Spleen (tissue), 11 donors: ENCODE measurements around the gene SRCIN1. TPM values are rescaled to one million over a fixed set of nuclear protein-coding genes. Genes with fewer than 3 reads are reported as not detected.
A peak's percentile ranks its signal among the peaks of the same experiment; 100 is the strongest.

ENCODE experiments used
- DNase-seq: peaks from one replicate; pipeline ENCODE4 v3.0.0-alpha.2; 2020
- H3K27ac ChIP-seq, 8 donors: fragments of 200-600 bp; sonication (generic) in 7 of 8; 1 replicate in 4 of 8; 2 replicates in 4 of 8; pipeline versions ENCODE4 v1.5.0 to v1.8.0; 2016 to 2021; ENCODE audit warnings: inconsistent platforms in 4 of 8, mild to moderate bottlenecking in 4 of 8, moderate library complexity in 1 of 8
- H3K27me3 ChIP-seq, 7 donors: fragments of 200-600 bp; sonication (generic) in 6 of 7; replicated peaks in 1 of 7; 1 replicate in 4 of 7; 2 replicates in 3 of 7; pipeline versions ENCODE4 v1.5.0 to v1.8.0; 2016 to 2021; ENCODE audit warnings: inconsistent platforms in 3 of 7, mild to moderate bottlenecking in 1 of 7
- H3K36me3 ChIP-seq, 6 donors: fragments of 200-600 bp; sonication (generic) in 5 of 6; 1 replicate in 4 of 6; 2 replicates in 2 of 6; pipeline versions ENCODE4 v1.5.0 to v1.8.0; 2016 to 2021; ENCODE audit warnings: inconsistent platforms in 2 of 6
- H3K4me1 ChIP-seq, 6 donors: fragments of 200-600 bp; sonication (generic) in 5 of 6; 1 replicate in 3 of 6; 2 replicates in 3 of 6; pipeline versions ENCODE4 v1.5.0 to v1.8.0; 2016 to 2021; ENCODE audit warnings: inconsistent platforms in 3 of 6
- H3K4me3 ChIP-seq, 8 donors: fragments of 200-600 bp; sonication (generic) in 7 of 8; 1 replicate in 4 of 8; 2 replicates in 4 of 8; pipeline versions ENCODE4 v1.5.0 to v1.8.0; 2016 to 2021; ENCODE audit warnings: inconsistent platforms in 4 of 8, mild to moderate bottlenecking in 4 of 8, moderate library complexity in 2 of 8
- H3K9me3 ChIP-seq, 8 donors: fragments of 200-600 bp; sonication (generic) in 7 of 8; 1 replicate in 4 of 8; 2 replicates in 4 of 8; pipeline versions ENCODE4 v1.5.0 to v1.8.0; 2016 to 2021; ENCODE audit warnings: inconsistent platforms in 4 of 8
- POLR2A ChIP-seq, 3 donors: fragments of 450-650 bp; IDR thresholded peaks; one replicate each; pipeline ENCODE4 v1.5.1; 2017; ENCODE audit warnings: antibody characterized with exemption in 3 of 3, mild to moderate bottlenecking in 1 of 3
- POLR2AphosphoS5 ChIP-seq, 3 donors: sonication (generic); formaldehyde crosslinking; IDR thresholded peaks; one replicate each; pipeline ENCODE4 v1.5.1; 2017; ENCODE audit warnings: antibody characterized with exemption in 3 of 3
- WGBS, 5 donors: extraction: QIAGEN DNeasy Blood & Tissue Kit in 3 of 5; methylation state at CpG; one replicate each; pipeline versions ENCODE4 v1.1.5 to v1.1.7; 2013 to 2018; 5-methylcytosine and 5-hydroxymethylcytosine counted together
- intact Hi-C: fragments of 100-400 bp; cut with DNase I; formaldehyde crosslinking; loops from one replicate; pipeline ENCODE4 v1.15.0; 2023; ENCODE audit warnings: low total_unique reads
- polyA plus RNA-seq, 3 donors: library from polyadenylated mRNA; stranded (reverse); fragments of 200-250 nt; gene quantifications; one replicate each; pipeline ENCODE4 v1.2.1, GENCODE V29; 2013
- total RNA-seq, 7 donors: library from RNA; depleted of rRNA in 3 of 7; stranded (reverse); fragments of >200 nt in 3 of 7; fragmentation: NEBNext Ultra II Directional in 4 of 7; extraction: Animal tissue kit (Norgen Biotek cat#: 25700) in 4 of 7; gene quantifications; one replicate each; pipeline versions ENCODE4 v1.1.0 to v1.2.1, GENCODE V29; 2016 to 2021
- TF ChIP-seq, protein P1 (sequence below), 11 experiments: fragments of 200-600 bp in 7 of 11; fragments of 450-650 bp in 4 of 11; sonication (generic) in 4 of 11; IDR thresholded peaks in 8 of 11; conservative IDR thresholded peaks in 3 of 11; 1 replicate in 7 of 11; 2 replicates in 4 of 11; pipeline versions ENCODE4 v1.4.0 to v1.8.0; 2016 to 2021; ENCODE audit warnings: antibody characterized with exemption in 11 of 11, inconsistent platforms in 4 of 11, mild to moderate bottlenecking in 1 of 11
- donor health status: healthy with polysubstance abuse.
- donor health status: DM: no; HTN: no; CAD: no; lungs with moderate emphysema.
- donor health status: DM: no; HTN: no; CAD: no.
- donor health status: Bipolar disorder and iron deficiency.
- donor health status: healthy.
- donor health status: DM: no; HTN: no; CAD: no.
- donor health status: DM: yes; HTN: yes; CAD: no.

The SRCIN1 gene
- total and polyA plus RNA-seq, 10 donors: 0.32 to 3.5 (median 1.5) TPM

DNA sequence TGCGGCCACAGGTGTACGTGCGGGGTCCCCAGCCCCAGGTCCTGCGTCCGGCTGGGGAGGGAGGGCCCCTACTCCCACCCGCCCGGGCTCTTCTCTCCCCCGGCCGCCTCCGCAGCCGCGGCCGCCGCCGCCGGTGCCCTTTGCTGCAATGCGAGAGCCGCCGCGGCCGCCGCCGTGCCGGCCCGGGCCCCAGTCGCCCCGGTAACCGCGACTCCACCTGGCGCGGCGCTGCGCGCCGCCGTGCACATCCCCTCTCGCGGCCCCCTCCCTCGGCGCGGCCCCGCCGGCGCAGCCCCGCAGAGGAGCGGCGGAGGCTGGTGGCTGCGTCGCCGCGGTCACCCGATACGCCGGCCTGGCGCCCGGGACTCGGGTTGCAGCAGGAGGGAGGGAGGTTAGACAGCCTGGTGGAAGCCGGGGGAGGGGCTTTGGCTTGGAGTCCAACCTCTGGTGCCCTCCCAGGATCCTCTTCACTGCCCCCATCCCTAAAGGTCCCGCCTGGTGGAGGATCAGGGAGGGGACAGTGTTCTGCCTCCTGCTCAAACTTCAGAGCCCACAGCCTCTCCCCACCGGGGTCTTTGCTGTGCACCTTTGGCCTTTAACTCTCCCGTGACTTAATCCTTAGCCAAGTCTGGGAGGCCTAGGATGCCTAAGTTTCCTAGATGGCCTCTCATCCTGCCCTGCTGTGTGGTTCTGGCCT lies 32.9 kb downstream of the SRCIN1 start:
- no peaks in the 10 kb centered on the region for H3K36me3 ChIP-seq
- H3K4me3 ChIP-seq: peak overlapping the region in 5 of 8 donors; percentile 17 to 62 (median 29)
- intact Hi-C loops: no loop called here
- H3K27me3 ChIP-seq: peaks cover 0 to 100% (median 74%) of the 10 kb centered on the region in 7 donors
- TF ChIP-seq POLR2A (IDR thresholded peaks at IDR 0.05) (no peak), POLR2AphosphoS5 (IDR thresholded peaks at IDR 0.05) (no peak)
- TF ChIP-seq, protein P1, sequence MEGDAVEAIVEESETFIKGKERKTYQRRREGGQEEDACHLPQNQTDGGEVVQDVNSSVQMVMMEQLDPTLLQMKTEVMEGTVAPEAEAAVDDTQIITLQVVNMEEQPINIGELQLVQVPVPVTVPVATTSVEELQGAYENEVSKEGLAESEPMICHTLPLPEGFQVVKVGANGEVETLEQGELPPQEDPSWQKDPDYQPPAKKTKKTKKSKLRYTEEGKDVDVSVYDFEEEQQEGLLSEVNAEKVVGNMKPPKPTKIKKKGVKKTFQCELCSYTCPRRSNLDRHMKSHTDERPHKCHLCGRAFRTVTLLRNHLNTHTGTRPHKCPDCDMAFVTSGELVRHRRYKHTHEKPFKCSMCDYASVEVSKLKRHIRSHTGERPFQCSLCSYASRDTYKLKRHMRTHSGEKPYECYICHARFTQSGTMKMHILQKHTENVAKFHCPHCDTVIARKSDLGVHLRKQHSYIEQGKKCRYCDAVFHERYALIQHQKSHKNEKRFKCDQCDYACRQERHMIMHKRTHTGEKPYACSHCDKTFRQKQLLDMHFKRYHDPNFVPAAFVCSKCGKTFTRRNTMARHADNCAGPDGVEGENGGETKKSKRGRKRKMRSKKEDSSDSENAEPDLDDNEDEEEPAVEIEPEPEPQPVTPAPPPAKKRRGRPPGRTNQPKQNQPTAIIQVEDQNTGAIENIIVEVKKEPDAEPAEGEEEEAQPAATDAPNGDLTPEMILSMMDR (IDR thresholded peaks at IDR 0.05 in 8 of 11, conservative IDR thresholded peaks at IDR 0.05 in 3 of 11): no peak
- WGBS, 5 donors: 1 to 3% (median 2%) methylated on average over 7 to 61 of the region's 61 CpGs
- no peak overlapping the region for H3K27ac ChIP-seq
- DNase-seq: no peak
- peaks cover 3 to 27% (median 15%) of the 10 kb centered on the region in 6 donors for H3K4me1 ChIP-seq
- H3K9me3 ChIP-seq: no peaks in the 10 kb centered on the region

DNA sequence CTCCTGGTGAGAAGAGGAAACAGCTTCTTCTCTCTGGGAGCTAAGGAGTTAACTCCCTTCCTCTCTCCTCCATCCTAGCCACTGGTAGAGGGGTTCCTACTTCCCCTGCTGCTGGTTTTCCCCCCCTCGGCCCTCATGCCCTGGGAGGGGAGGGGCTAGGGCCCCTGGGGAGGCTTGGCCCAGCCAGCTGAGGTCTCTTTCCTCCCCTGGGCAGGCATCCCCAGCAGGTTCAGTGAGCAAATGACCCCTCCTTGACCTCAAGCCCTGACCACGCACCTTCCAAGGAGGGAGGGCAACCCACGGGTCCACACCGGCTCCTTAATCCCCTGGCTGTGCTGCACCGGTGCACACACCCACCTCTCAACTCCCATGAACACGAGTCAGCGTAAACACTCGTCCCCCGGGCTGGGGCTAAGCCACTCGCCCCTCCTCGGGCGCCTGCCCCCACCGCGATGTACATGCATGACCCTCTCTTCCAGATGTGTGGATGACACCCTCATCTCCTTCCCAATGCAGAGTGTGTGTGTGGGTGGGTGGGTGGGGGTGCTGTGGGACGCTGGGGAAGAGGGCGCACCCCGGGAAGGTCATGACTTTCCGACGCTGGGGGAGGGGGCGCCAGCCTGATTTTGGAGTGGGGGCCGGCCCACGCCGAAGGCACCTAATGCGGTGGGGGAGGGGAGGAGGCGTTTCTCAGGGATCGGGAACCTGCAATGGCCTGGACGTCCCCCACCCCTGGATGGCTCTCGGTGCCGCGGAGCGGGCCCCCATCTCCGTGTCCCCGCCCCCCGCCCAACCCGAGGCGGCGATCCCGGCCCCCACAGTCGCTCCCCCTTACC lies 33.7 kb downstream of the SRCIN1 start:
- DNase-seq: no peak
- peak overlapping the region in 5 of 8 donors; percentile 17 to 62 (median 29) for H3K4me3 ChIP-seq
- H3K4me1 ChIP-seq: peaks cover 3 to 24% (median 15%) of the 10 kb centered on the region in 6 donors
- intact Hi-C loops: no loop called here
- TF ChIP-seq POLR2A (IDR thresholded peaks at IDR 0.05): no peak
- TF ChIP-seq, protein P1 (IDR thresholded peaks at IDR 0.05 in 8 of 11, conservative IDR thresholded peaks at IDR 0.05 in 3 of 11): no peak
- no peak for TF ChIP-seq POLR2AphosphoS5 (IDR thresholded peaks at IDR 0.05)
- H3K36me3 ChIP-seq: no peaks in the 10 kb centered on the region
- H3K27ac ChIP-seq: no peak overlapping the region
- H3K9me3 ChIP-seq: no peaks in the 10 kb centered on the region
- H3K27me3 ChIP-seq: peaks cover 3 to 100% (median 73%) of the 10 kb centered on the region in 7 donors
- WGBS, 5 donors: 2 to 11% (median 4%) methylated on average over 14 to 39 of the region's 39 CpGs

DNA sequence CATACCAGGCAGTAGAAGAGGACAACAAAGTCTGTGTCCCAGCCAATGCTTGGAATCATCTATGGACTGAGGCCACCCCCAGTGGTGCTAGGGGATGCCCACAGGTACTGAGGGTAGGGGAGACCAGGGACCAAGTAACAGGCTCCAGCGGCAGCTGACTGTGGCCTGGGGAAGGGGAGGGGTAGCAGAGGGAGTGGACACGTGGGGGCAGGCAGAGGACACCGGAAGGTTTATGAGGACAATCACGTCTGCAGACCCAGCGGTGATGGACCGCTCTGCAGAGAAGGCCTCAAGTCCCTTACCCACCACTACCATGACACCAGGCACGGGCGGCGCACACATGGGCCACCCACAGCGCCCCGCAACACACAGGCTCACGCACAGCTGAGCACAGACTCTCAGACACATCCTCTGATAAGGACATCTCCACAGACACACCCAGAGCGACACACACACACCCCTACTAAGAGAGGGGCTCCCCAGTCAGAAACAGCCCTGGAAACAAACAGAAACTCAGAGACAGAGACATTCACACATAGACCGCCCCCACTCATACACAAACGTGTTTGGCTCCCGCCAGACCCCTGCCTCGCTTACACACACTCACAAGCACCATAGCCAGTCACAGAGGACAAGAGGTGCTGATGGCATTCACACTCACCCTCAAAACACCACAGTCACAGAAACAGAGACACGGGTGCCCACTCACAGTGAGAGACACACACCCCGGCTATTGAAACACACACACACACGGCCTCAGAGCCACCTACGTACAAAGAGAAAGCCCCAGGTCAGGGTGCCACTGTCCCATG lies 35.8 kb downstream of the SRCIN1 start:
- H3K4me1 ChIP-seq: peaks cover 3 to 24% (median 15%) of the 10 kb centered on the region in 6 donors
- no peak overlapping the region for H3K4me3 ChIP-seq
- peaks cover 3 to 100% (median 76%) of the 10 kb centered on the region in 7 donors for H3K27me3 ChIP-seq
- TF ChIP-seq POLR2AphosphoS5 (IDR thresholded peaks at IDR 0.05): no peak
- TF ChIP-seq, protein P1 (IDR thresholded peaks at IDR 0.05 in 8 of 11, conservative IDR thresholded peaks at IDR 0.05 in 3 of 11): no peak
- no peak for TF ChIP-seq POLR2A (IDR thresholded peaks at IDR 0.05)
- DNase-seq: no peak
- no peaks in the 10 kb centered on the region for H3K9me3 ChIP-seq
- intact Hi-C loops: loop anchor here (10.0 kb wide), 1 partner anchor 95 kb away; no protein-coding TSS in a partner anchor
- no peaks in the 10 kb centered on the region for H3K36me3 ChIP-seq
- no peak overlapping the region for H3K27ac ChIP-seq
- WGBS, 5 donors: 73 to 88% (median 82%) methylated on average over 13 to 21 of the region's 21 CpGs
